ENCODE measurements around the gene PDE6B.

GRCh38 chr4:704198-704891, 79.0 kb downstream of the PDE6B start:
- TF ChIP-seq CTCF (IDR thresholded peaks at IDR 0.05 in 8 of 11, conservative IDR thresholded peaks at IDR 0.05 in 3 of 11): no peak
- TF ChIP-seq POLR2AphosphoS5 (IDR thresholded peaks at IDR 0.05): no peak
